GM12892 (cell line): ENCODE data around the gene MYCL.

Source experiments
- POLR2A ChIP-seq: IDR thresholded peaks from 2 replicates; pipeline ENCODE4 v1.6.1; 2011; ENCODE audit warnings: low read depth, low read length, control low read depth
- POLR2AphosphoS5 ChIP-seq: IDR thresholded peaks from 2 replicates; pipeline ENCODE4 v1.6.1; 2011; ENCODE audit warnings: low read depth, low read length, control low read depth

DNA sequence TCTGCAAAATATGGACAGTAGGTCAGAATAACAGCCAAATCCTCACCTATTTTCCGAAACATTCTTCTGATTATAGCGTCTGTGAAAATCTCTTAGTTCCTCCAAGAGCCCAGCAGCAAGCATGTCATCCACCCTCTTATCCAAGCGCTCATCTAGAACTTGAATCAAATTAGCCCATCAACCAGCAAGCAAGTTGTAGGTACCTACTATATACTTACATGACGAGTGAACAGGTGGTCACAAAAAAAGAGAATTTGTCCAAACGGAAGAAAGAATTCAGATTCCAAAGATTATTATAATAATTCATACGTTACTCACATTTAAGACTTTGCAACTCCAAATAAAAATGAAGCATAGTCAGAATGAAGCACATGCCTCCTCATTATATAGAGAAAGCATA lies 53.8 kb downstream of the MYCL start:
- TF ChIP-seq POLR2AphosphoS5 (no peak), POLR2A (no peak)
